Measurements from ENCODE around the gene BICDL1. TPM values are rescaled to one million over a fixed set of nuclear protein-coding genes. Genes with fewer than 3 reads are reported as not detected.

Gene BICDL1, protein sequence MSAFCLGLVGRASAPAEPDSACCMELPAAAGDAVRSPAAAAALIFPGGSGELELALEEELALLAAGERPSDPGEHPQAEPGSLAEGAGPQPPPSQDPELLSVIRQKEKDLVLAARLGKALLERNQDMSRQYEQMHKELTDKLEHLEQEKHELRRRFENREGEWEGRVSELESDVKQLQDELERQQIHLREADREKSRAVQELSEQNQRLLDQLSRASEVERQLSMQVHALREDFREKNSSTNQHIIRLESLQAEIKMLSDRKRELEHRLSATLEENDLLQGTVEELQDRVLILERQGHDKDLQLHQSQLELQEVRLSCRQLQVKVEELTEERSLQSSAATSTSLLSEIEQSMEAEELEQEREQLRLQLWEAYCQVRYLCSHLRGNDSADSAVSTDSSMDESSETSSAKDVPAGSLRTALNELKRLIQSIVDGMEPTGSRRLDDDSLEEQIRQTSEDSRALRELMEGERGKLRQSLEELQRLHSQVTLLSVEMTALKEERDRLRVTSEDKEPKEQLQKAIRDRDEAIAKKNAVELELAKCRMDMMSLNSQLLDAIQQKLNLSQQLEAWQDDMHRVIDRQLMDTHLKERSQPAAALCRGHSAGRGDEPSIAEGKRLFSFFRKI
- 2.5 to 4.7 TPM (median 4.5 TPM) in 5 replicates for total RNA-seq (2022; extraction: Qiagen RNA extraction; ENCODE audit: low read depth)

DNA sequence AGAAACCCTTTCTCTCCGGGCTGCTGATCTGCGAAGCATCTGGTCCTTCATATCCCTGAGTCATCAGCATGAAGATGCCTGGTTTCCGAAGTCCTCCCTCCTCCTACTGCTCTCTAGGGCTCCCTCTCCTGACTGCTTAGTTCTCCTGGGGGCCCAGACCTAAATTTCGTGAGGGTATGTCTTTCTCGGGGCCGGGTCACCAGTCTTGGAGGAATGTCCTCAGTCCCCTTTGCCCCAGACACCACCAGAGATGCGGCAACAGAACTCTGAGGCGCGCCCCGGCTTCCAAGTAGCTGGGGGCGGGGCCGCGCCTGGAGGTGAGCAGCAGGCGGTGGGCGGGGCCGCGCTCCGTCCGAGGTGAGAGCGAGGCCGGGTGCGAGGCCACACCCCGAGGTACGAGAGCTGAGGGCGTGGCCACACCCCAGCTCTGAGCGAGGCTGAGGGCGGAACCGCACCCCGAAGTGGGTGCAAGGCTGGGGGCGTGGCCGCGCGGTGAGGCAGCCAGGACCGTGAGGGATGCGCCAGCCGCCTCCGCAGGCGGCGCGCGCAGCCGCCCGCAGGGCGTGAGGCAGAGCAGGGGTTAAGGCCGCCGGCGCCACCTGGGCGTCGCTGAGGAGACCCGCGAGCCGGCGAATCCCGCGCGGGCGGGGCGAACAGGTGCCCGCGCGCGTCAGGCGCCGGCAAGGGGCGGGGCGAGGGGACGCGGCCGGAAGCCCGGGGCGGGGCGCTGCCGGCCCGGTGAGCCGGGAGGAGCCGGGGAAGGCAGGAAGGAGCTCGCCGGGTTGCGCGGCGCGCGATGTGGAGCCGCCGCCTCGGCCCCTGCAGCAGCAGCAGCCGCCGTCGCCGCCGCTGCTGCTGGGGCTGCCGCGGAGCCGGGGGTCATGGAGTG is at the start of gene BICDL1:
Gene BICDL1 (plus strand): TSS at position 765 of the 889 bp plus-strand sequence. CDS start 633 bp downstream, outside the sequence.

DNA sequence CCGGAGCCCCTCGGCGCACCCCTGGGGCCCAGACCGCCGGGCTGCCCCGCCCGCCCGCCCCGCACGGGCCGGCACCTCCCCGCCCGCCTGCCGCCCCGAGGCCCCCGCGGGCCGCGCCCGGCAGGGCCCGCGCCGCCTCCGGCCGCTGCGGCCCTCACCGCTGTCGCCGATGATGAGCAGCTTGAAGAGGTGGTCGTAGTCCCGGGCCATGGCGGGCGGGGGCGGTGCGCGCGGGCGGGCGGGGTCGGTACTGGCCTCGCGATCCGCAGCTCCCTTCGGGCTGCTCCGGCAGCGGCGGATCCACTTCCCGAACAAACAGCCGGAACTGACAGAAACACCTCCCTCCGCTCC is 127.4 kb downstream of the BICDL1 start, which contains the start of gene RAB35:
Gene RAB35 (minus strand): TSS at position 313 of the 351 bp plus-strand sequence. CDS start 103 bp downstream, at position 210.

Other genes with a start within 250 kb of the BICDL1 start
- 10.5 to 16.3 TPM (median 13.4 TPM) in 5 replicates for gene CIT, start 111.9 kb upstream of the BICDL1 start, total RNA-seq (2022; extraction: Qiagen RNA extraction; ENCODE audit: low read depth)
- gene RAB35, start 127.5 kb downstream of the BICDL1 start, total RNA-seq (2022; extraction: Qiagen RNA extraction; ENCODE audit: low read depth), result 59.7 to 80.0 TPM (median 79.2 TPM) in 5 replicates
- gene GCN1, start 205.5 kb downstream of the BICDL1 start, total RNA-seq (2022; extraction: Qiagen RNA extraction; ENCODE audit: low read depth), result 35.4 to 61.7 TPM (median 60.1 TPM) in 5 replicates
- 3,146 to 3,508 TPM (median 3,402 TPM) in 5 replicates for gene RPLP0, start 211.9 kb downstream of the BICDL1 start, total RNA-seq (2022; extraction: Qiagen RNA extraction; ENCODE audit: low read depth)